Activated naive CD8-positive, alpha-beta T cell (primary cell): ENCODE data around the gene AGBL2.

ENCODE experiments used
- H3K27ac Mint-ChIP-seq: one replicate; pipeline ENCODE4 v1.8.0; 2021; ENCODE audit warnings: mixed read lengths
- H3K27me3 Mint-ChIP-seq: one replicate; pipeline ENCODE4 v1.8.0; 2021; ENCODE audit warnings: mixed read lengths
- H3K36me3 Mint-ChIP-seq: one replicate; pipeline ENCODE4 v1.8.0; 2021; ENCODE audit warnings: mixed read lengths
- H3K4me1 Mint-ChIP-seq: one replicate; pipeline ENCODE4 v1.8.0; 2021; ENCODE audit warnings: low read depth, mixed read lengths
- H3K4me3 Mint-ChIP-seq: one replicate; pipeline ENCODE4 v1.8.0; 2021; ENCODE audit warnings: mild to moderate bottlenecking, mixed read lengths
- H3K9me3 Mint-ChIP-seq: one replicate; pipeline ENCODE4 v1.8.0; 2021; ENCODE audit warnings: low read depth, mixed read lengths

The AGBL2 gene

GRCh38 chr11:47626234-47626633, 88.9 kb downstream of the AGBL2 start:
- no peak overlapping the region for H3K4me3 Mint-ChIP-seq
- no peaks in the 10 kb centered on the region for H3K27me3 Mint-ChIP-seq
- no peaks in the 10 kb centered on the region for H3K9me3 Mint-ChIP-seq
- peaks cover 12% of the 10 kb centered on the region for H3K36me3 Mint-ChIP-seq
- no peaks in the 10 kb centered on the region for H3K4me1 Mint-ChIP-seq
- no peak overlapping the region for H3K27ac Mint-ChIP-seq

- no peaks in the 10 kb centered on the region for H3K9me3 Mint-ChIP-seq
- no peak overlapping the region for H3K4me3 Mint-ChIP-seq
- peaks cover 7% of the 10 kb centered on the region for H3K36me3 Mint-ChIP-seq
- H3K27me3 Mint-ChIP-seq: no peaks in the 10 kb centered on the region
- H3K4me1 Mint-ChIP-seq: no peaks in the 10 kb centered on the region
- no peak overlapping the region for H3K27ac Mint-ChIP-seq
Measured at GRCh38 chr11:47620836-47621378, 94.3 kb downstream of the AGBL2 start.

- H3K9me3 Mint-ChIP-seq: no peaks in the 10 kb centered on the region
- H3K36me3 Mint-ChIP-seq: peaks cover 3% of the 10 kb centered on the region
- no peak overlapping the region for H3K4me3 Mint-ChIP-seq
- no peaks in the 10 kb centered on the region for H3K4me1 Mint-ChIP-seq
- H3K27me3 Mint-ChIP-seq: no peaks in the 10 kb centered on the region
- H3K27ac Mint-ChIP-seq: no peak overlapping the region
Measured at GRCh38 chr11:47617417-47617809, 97.8 kb downstream of the AGBL2 start.

- H3K36me3 Mint-ChIP-seq: peaks cover 3% of the 10 kb centered on the region
- H3K4me3 Mint-ChIP-seq: no peak overlapping the region
Measured at GRCh38 chr11:47616726-47617416, 98.3 kb downstream of the AGBL2 start.

GRCh38 chr11:47615249-47615648, 99.9 kb downstream of the AGBL2 start:
- Mint-ChIP-seq H3K9me3 (no peaks in the 10 kb centered on the region), H3K4me3 (no peak overlapping the region), H3K4me1 (no peaks in the 10 kb centered on the region), H3K36me3 (peaks cover 3% of the 10 kb centered on the region), H3K27me3 (no peaks in the 10 kb centered on the region), H3K27ac (no peak overlapping the region)

More at GRCh38 chr11:47616726-47617416, 98.3 kb downstream of the AGBL2 start:
- Mint-ChIP-seq H3K27me3 (no peaks in the 10 kb centered on the region), H3K9me3 (no peaks in the 10 kb centered on the region), H3K4me1 (no peaks in the 10 kb centered on the region), H3K27ac (no peak overlapping the region)

- no peak overlapping the region for H3K4me3 Mint-ChIP-seq
- no peaks in the 10 kb centered on the region for H3K4me1 Mint-ChIP-seq
- no peak overlapping the region for H3K27ac Mint-ChIP-seq
- no peaks in the 10 kb centered on the region for H3K9me3 Mint-ChIP-seq
- no peaks in the 10 kb centered on the region for H3K36me3 Mint-ChIP-seq
- H3K27me3 Mint-ChIP-seq: no peaks in the 10 kb centered on the region
Measured at GRCh38 chr11:47611348-47611794, 103.8 kb downstream of the AGBL2 start.

- Mint-ChIP-seq H3K4me3 (no peak overlapping the region), H3K27ac (no peak overlapping the region), H3K9me3 (no peaks in the 10 kb centered on the region), H3K27me3 (no peaks in the 10 kb centered on the region), H3K4me1 (no peaks in the 10 kb centered on the region), H3K36me3 (peaks cover 2% of the 10 kb centered on the region)
Measured at GRCh38 chr11:47609675-47610074, 105.5 kb downstream of the AGBL2 start.
